GM12874 (cell line): ENCODE measurements around the gene DERL3.

Source experiments
- CTCF ChIP-seq: IDR thresholded peaks from 2 replicates; pipeline ENCODE4 v1.5.1; 2011; ENCODE audit warnings: low read depth, mild to moderate bottlenecking, control low read depth, low read length, moderate library complexity; ENCODE audit not compliant: insufficient read depth

DERL3 gene

GRCh38 chr22:23803001-23803819, 35.6 kb downstream of the DERL3 start:
- no peak for TF ChIP-seq CTCF

GRCh38 chr22:23801886-23802377, 36.9 kb downstream of the DERL3 start:
- no peak for TF ChIP-seq CTCF

- no peak for TF ChIP-seq CTCF
These were observed 37.5 kb downstream of the DERL3 start for GRCh38 chr22:23801238-23801821.

GRCh38 chr22:23800297-23801237, 38.2 kb downstream of the DERL3 start:
- no peak for TF ChIP-seq CTCF

- TF ChIP-seq CTCF: no peak
These were observed 42.3 kb downstream of the DERL3 start for GRCh38 chr22:23796461-23796860.

GRCh38 chr22:23793326-23793725, 45.5 kb downstream of the DERL3 start:
- no peak for TF ChIP-seq CTCF
